Keratinocyte (primary cell): ENCODE results near the gene PGAM1.

ENCODE experiments used
- CTCF ChIP-seq, 3 experiments: IDR thresholded peaks in 1 of 3; conservative IDR thresholded peaks in 1 of 3; optimal IDR thresholded peaks in 1 of 3; 2 replicates in 2 of 3; 3 replicates in 1 of 3; pipeline versions ENCODE3 to v1.5.1; 2011; ENCODE audit warnings: low read length in 3 of 3, mild to moderate bottlenecking in 3 of 3, moderate library complexity in 2 of 3, control low read depth in 1 of 3, inconsistent platforms in 1 of 3; ENCODE audit not compliant: insufficient read depth in 2 of 3; ENCODE audit errors: extremely low read depth in 1 of 3
- EZH2 ChIP-seq: IDR thresholded peaks from one replicate; pipeline ENCODE4 v1.6.1; 2012; ENCODE audit warnings: inconsistent platforms, mild to moderate bottlenecking, low read length, moderate library complexity

- TF ChIP-seq CTCF (optimal IDR thresholded peaks at IDR 0.05 in 1 of 3, IDR thresholded peaks at IDR 0.05 in 1 of 3, conservative IDR thresholded peaks at IDR 0.05 in 1 of 3; ENCODE audit: extremely low read depth in 1 of 3, insufficient read depth in 2 of 3, low read length in 3 of 3) (peak in 2 of 3 experiments; percentile 10 to 35), EZH2 (no peak)
Observed at GRCh38 chr10:97400665-97401454, 25.1 kb upstream of the PGAM1 start, which contains the start of gene RRP12.
